ENCODE measurements around the gene FNDC11. TPM values are rescaled to one million over a fixed set of nuclear protein-coding genes. Genes with fewer than 3 reads are reported as not detected.

FNDC11 gene
- total and polyA plus RNA-seq, 8 donors = 0.06 to 0.35 (median 0.17) TPM; not detected in 2

DNA sequence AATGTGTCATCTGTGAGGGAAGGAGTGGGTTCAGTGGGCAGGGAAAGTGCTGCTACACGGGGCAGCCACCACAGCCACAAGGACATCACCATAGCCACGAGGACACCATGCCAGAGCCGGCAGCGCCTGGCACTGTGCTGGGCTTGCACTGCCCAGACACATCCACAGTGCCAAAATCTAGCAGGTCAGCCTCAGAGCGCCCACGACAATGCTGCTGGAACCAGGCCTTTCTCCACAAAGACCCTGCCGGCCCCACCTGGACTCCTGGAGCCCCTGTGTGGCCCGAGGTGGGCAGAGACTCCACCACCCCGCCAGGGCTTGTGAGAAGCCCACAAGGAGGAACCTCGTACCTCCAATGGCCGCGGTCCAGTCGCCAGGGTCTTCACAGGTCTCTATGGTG is 38.7 kb downstream of the FNDC11 start:
- no peaks in the 10 kb centered on the region for H3K4me1 ChIP-seq
- no peak overlapping the region for H3K27ac ChIP-seq
- no peaks in the 10 kb centered on the region for H3K9me3 ChIP-seq
- no peak for FAIRE-seq
- no peak overlapping the region for H3K4me3 ChIP-seq
- peak in 1 of 6 donors; percentile 55 for DNase-seq
- H3K27me3 ChIP-seq = no peaks in the 10 kb centered on the region
- peaks cover 0 to 28% (median 3%) of the 10 kb centered on the region in 3 donors for H3K36me3 ChIP-seq
- intact Hi-C loops (cut with DNase I) = no loop called here
- no peak for ATAC-seq
- WGBS, 2 donors = 90 to 92% methylated on average over 12 to 13 of the region's 13 CpGs
- TF ChIP-seq, protein P1, sequence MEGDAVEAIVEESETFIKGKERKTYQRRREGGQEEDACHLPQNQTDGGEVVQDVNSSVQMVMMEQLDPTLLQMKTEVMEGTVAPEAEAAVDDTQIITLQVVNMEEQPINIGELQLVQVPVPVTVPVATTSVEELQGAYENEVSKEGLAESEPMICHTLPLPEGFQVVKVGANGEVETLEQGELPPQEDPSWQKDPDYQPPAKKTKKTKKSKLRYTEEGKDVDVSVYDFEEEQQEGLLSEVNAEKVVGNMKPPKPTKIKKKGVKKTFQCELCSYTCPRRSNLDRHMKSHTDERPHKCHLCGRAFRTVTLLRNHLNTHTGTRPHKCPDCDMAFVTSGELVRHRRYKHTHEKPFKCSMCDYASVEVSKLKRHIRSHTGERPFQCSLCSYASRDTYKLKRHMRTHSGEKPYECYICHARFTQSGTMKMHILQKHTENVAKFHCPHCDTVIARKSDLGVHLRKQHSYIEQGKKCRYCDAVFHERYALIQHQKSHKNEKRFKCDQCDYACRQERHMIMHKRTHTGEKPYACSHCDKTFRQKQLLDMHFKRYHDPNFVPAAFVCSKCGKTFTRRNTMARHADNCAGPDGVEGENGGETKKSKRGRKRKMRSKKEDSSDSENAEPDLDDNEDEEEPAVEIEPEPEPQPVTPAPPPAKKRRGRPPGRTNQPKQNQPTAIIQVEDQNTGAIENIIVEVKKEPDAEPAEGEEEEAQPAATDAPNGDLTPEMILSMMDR (IDR thresholded peaks at IDR 0.05) = no peak

DNA sequence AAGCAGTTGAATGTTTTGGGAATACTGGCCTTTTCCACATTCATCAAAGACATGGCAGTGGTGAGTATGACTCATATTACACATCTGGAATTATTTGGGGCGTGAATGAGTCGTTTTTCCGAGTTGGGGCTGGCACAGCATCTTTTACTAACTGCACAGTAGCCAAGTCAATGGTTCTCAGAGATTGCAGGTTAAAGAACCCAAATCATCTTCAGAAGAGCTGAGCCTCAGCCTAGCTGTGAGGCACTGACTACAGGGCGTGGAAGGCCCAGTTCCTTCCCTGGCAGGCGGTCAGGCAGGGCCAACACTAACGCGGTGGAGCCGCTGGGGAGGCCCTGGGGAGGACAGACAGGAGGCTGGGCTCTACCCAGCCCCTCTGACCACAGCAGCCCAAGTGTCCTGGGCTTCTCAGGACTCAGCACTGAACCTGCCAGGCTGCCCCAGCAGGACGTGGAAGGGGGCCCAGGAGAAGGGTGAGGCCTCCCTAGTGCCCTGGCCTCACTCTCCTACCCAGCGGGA is 40.1 kb downstream of the FNDC11 start:
- 80 to 81% methylated on average over 10 of the region's 10 CpGs for WGBS, 2 donors
- H3K36me3 ChIP-seq = peaks cover 0 to 31% (median 3%) of the 10 kb centered on the region in 3 donors
- FAIRE-seq = no peak

DNA sequence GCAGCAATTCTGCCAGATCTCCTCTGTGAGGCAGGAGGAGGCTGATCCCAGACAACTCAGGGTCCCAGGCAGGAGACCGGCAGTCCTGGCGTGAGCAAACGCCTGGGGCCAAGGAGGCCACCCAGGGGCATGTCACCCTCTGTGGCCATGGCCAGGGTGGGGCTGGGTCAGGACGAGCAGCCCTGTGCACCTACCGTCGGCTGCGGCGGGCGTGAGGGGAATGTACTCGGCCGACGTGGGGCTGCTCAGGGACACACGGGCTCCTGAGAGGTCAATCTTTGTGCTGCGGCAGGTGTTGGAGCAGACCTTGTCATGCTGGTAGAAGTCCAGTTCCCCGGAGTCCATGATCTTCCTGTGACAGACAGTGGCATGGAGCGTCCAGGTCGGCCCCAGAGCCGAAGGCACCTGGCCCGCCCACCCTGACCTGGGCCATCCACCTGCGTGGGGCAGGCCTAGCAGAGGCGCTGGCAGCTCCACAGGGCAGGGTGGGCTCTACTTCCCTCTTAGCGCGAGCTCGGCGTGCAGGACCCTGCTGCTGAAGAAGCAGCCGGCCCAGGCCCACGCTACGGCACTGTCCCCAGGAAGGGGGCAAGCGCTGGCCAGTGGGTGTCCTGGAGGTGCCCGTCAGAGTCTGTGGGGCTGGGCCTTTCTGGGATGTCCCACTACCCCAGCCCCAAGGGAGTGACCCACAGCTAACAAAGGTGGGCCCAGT is 41.6 kb downstream of the FNDC11 start:
- WGBS, 2 donors = 93 to 95% methylated on average over 27 to 30 of the region's 30 CpGs
- no peaks in the 10 kb centered on the region for H3K9me3 ChIP-seq
- H3K4me3 ChIP-seq = no peak overlapping the region
- no peaks in the 10 kb centered on the region for H3K27me3 ChIP-seq
- H3K27ac ChIP-seq = no peak overlapping the region
- TF ChIP-seq, protein P1 (IDR thresholded peaks at IDR 0.05) = no peak
- intact Hi-C loops (cut with DNase I) = no loop called here
- DNase-seq (peak in 1 of 6 donors; percentile 67), ATAC-seq (peak in 1 of 4 donors; percentile 14), FAIRE-seq (no peak)
- H3K4me1 ChIP-seq = no peaks in the 10 kb centered on the region
- peaks cover 0 to 41% (median 3%) of the 10 kb centered on the region in 3 donors for H3K36me3 ChIP-seq

More for the DNA sequence above, 40.1 kb downstream of the FNDC11 start:
- TF ChIP-seq, protein P1 (IDR thresholded peaks at IDR 0.05) = no peak
- ATAC-seq (no peak), DNase-seq (peak in 1 of 6 donors; percentile 56)
- Histone ChIP-seq H3K27ac (no peak overlapping the region), H3K9me3 (no peaks in the 10 kb centered on the region), H3K27me3 (no peaks in the 10 kb centered on the region), H3K4me3 (no peak overlapping the region), H3K4me1 (no peaks in the 10 kb centered on the region)
- intact Hi-C loops (cut with DNase I) = no loop called here

DNA sequence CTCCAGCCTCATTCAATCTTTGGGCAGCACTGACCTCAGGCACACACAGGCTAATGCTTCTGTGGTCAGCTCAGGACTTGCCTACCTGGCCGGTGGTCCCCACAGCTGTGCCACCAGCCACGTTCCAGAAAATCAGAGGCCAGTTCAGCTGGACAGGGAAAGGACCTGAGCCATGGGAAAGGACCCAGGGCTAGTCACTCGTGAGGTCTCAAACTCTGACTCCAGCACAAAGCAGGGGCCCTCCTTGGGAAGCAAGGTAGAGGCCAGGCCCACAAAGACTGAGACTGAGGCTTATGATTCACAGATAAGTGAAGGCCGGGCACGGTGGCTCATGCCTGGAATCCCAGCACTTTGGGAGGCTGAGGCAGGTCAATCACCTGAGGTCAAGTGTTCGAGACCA is 42.5 kb downstream of the FNDC11 start:
- TF ChIP-seq, protein P1 (IDR thresholded peaks at IDR 0.05) = no peak
- ATAC-seq = no peak
- no peaks in the 10 kb centered on the region for H3K27me3 ChIP-seq
- H3K27ac ChIP-seq = no peak overlapping the region
- H3K4me1 ChIP-seq = no peaks in the 10 kb centered on the region
- intact Hi-C loops (cut with DNase I) = no loop called here
- FAIRE-seq = no peak
- WGBS, 2 donors = 88 to 89% methylated on average over 6 of the region's 6 CpGs
- H3K4me3 ChIP-seq = no peak overlapping the region
- peaks cover 0 to 47% (median 3%) of the 10 kb centered on the region in 3 donors for H3K36me3 ChIP-seq
- peak in 1 of 6 donors; percentile 13 for DNase-seq
- H3K9me3 ChIP-seq = no peaks in the 10 kb centered on the region
